NB4 (cell line): ENCODE measurements around the gene ZNF326.

Source experiments
- DNase-seq: peaks from one replicate; pipeline ENCODE4 v3.0.0; 2010; ENCODE audit warnings: low read depth
- H3K4me3 ChIP-seq: one replicate; pipeline ENCODE4 v1.5.1; 2011; ENCODE audit warnings: mild to moderate bottlenecking, low read depth, low read length, moderate library complexity
- MYC ChIP-seq: IDR thresholded peaks from 2 replicates; pipeline ENCODE4 v1.6.1; 2011; ENCODE audit warnings: low read depth, low read length
- POLR2A ChIP-seq: IDR thresholded peaks from 2 replicates; pipeline ENCODE4 v1.6.1; 2011; ENCODE audit warnings: mild to moderate bottlenecking; ENCODE audit not compliant: insufficient read length; ENCODE audit errors: extremely low read depth
- TF ChIP-seq, protein P1 (sequence below): IDR thresholded peaks from one replicate; pipeline ENCODE4 v1.5.1; 2012; ENCODE audit warnings: low read depth, low read length
- TF ChIP-seq, protein P2 (sequence below): IDR thresholded peaks from 2 replicates; pipeline ENCODE4 v1.6.1; 2011; ENCODE audit warnings: low read depth, low read length

Gene ZNF326

DNA sequence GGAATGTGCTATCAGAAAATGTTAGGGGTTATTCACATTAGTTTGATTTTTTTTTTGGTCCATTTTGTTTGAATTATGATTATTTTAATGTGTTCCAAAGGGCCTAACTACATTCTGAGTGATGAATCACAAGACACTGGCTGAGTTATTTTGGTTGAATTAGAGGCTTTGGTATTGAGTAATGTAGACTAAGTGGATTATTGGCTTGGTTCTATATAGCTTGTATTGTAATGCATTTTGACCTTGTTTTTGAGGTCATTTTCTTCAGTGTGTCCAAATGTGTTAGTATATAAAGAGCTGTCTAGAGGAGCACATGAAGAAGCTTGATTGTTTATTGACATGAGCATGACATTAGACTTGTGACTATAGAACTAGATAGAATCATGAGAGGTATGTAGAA lies 3.4 kb downstream of the ZNF326 start:
- DNase-seq: no peak
- TF ChIP-seq, protein P1, sequence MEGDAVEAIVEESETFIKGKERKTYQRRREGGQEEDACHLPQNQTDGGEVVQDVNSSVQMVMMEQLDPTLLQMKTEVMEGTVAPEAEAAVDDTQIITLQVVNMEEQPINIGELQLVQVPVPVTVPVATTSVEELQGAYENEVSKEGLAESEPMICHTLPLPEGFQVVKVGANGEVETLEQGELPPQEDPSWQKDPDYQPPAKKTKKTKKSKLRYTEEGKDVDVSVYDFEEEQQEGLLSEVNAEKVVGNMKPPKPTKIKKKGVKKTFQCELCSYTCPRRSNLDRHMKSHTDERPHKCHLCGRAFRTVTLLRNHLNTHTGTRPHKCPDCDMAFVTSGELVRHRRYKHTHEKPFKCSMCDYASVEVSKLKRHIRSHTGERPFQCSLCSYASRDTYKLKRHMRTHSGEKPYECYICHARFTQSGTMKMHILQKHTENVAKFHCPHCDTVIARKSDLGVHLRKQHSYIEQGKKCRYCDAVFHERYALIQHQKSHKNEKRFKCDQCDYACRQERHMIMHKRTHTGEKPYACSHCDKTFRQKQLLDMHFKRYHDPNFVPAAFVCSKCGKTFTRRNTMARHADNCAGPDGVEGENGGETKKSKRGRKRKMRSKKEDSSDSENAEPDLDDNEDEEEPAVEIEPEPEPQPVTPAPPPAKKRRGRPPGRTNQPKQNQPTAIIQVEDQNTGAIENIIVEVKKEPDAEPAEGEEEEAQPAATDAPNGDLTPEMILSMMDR: no peak
- no peak for TF ChIP-seq POLR2A
- TF ChIP-seq, protein P2, sequence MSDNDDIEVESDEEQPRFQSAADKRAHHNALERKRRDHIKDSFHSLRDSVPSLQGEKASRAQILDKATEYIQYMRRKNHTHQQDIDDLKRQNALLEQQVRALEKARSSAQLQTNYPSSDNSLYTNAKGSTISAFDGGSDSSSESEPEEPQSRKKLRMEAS: no peak
- no peak for TF ChIP-seq MYC
- H3K4me3 ChIP-seq: peak overlapping the region; percentile 84

DNA sequence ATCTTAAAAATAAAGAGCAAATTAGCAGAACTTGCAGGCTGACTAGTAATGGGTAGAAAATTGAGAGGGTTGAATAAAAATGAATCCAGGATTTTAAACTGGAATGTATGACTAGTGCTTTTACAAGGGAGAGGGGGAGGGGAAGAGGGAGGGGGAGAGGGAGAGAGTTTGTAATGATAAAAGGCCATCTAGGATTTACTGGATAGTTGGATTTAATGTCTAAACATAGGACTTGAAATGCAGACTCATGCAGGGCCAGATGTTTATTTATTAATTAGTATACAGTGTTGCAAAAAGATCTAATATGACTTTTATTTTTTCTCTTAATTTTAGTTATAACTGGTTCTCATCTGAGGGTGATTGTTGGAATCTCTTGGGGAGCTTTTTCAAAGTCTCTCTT lies 4.3 kb downstream of the ZNF326 start:
- H3K4me3 ChIP-seq: no peak overlapping the region
- no peak for TF ChIP-seq MYC
- no peak for TF ChIP-seq POLR2A
- TF ChIP-seq, protein P2: no peak
- TF ChIP-seq, protein P1: no peak
- DNase-seq: no peak

DNA sequence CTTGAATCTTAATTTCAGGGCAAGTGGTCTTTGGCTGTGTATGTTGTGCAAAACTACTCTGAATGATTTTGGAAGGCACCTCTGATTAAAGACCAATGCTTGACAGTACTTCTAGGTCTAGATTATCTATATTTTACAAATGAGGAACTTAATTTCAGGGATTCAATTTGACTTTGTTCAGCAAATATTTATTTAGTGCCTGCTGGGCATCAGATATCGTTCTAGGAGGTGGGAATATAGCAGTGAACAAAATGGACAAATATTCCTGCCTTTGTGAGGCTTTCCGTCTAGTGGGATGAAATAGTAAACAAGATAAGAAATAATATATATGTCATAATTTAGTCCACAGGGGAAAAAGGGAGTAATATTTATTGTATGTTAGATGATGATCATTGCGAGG lies 4.7 kb downstream of the ZNF326 start:
- no peak overlapping the region for H3K4me3 ChIP-seq
- TF ChIP-seq MYC (no peak), POLR2A (no peak)
- TF ChIP-seq, protein P2: no peak
- TF ChIP-seq, protein P1: no peak
- no peak for DNase-seq

DNA sequence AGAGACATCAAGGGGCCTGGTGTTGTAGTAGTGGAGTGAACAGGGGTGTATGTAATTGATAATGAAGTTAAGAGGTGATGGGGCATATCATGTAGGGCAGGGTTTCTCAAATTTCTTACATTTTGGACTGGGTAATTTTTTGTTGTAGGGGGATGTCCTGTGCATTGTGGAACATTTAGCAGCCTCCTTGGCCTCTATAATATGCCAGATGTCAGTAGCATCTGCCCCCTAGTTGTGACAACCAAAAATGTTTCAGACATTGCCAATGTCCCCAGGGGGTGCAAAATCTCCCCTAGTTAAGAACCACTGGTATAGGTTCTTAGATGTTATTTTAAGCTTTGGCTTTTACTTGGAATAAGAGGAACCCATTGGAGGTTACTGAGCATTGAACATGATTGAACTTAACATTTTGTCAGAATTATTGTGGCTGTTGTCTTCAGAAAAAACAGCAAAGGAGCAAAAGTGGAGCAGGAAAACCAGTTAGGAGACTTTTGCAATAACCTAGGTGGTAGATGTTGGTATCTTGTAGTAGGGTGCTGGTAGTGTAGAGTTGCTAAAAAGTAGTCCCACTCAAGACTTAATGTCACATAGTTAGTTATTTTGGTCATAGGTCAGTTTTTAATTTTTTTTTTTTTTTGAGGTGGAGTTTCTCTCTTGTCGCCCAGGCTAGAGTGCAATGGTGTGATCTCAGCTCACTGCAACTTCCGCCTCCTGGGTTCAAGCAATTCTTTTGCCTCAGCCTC lies 6.2 kb downstream of the ZNF326 start:
- no peak overlapping the region for H3K4me3 ChIP-seq
- DNase-seq: peak; percentile 61
- TF ChIP-seq, protein P1: peak; percentile 22
- no peak for TF ChIP-seq POLR2A

DNA sequence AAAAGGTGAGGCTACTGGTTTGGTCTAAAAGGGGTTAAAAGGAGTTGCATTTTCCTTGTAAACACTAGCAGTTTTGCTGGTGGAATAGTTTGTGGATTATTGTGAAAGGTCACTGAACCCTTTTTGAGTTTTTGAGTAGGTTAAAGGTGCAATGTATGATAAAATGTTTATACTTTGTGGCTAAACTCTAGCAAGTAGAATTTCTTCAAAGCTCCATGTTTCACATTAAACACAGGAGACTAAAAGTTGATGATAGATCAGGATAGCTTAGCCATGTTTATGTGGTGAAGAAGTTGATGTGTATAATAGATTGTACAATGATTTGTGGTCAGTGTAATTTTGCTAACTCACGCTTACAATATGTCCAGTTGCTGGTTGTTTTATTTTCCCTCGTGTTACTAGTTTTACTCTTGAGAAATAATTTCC lies 13.1 kb downstream of the ZNF326 start:
- DNase-seq: no peak
- no peak overlapping the region for H3K4me3 ChIP-seq
- TF ChIP-seq, protein P2: no peak
- TF ChIP-seq POLR2A (no peak), MYC (no peak)
- TF ChIP-seq, protein P1: no peak
